HEK293 (cell line): ENCODE results near the gene MOB2.

Source experiments
- CTCF ChIA-PET: fragments of 350-600 bp; formaldehyde crosslinking; extraction: SDS; loops from one replicate; lab custom pipeline; 2021; ENCODE audit warnings: antibody characterized with exemption; lab: Yijun Ruan, JAX
- POLR2A ChIA-PET: fragments of 300-600 bp; formaldehyde crosslinking; extraction: SDS; loops from one replicate; lab custom pipeline; 2020; ENCODE audit warnings: antibody characterized with exemption, inconsistent platforms; lab: Yijun Ruan, JAX
- H3K27ac ChIP-seq: fragments of 200-500 bp; sonication (Bioruptor generic); 2 replicates; pipeline ENCODE4 v1.5.1; 2014; ENCODE audit warnings: low read depth, low read length, control low read depth, inconsistent platforms; ENCODE audit errors: extremely low read depth
- H3K36me3 ChIP-seq, 2 experiments: fragments of 200-500 bp in 1 of 2; sonication (Bioruptor generic) in 1 of 2; 1 replicate in 1 of 2; 2 replicates in 1 of 2; pipeline ENCODE4 v1.5.1; 2014 to 2017; ENCODE audit warnings: inconsistent platforms in 2 of 2, low read length in 2 of 2; ENCODE audit not compliant: control insufficient read depth in 2 of 2, insufficient read depth in 1 of 2
- H3K4me1 ChIP-seq: fragments of 200-500 bp; sonication (Bioruptor generic); 2 replicates; pipeline ENCODE4 v1.5.1; 2014; ENCODE audit warnings: mild to moderate bottlenecking, low read length, inconsistent platforms; ENCODE audit not compliant: control insufficient read depth, insufficient read depth
- H3K4me3 ChIP-seq: 2 replicates; pipeline ENCODE4 v1.5.1; 2011; ENCODE audit warnings: low read depth, mild to moderate bottlenecking, control low read depth, low read length, moderate library complexity
- H3K9me3 ChIP-seq: fragments of 200-500 bp; sonication (Bioruptor generic); 2 replicates; pipeline ENCODE4 v1.5.1; 2014; ENCODE audit warnings: low read depth, low read length, inconsistent platforms; ENCODE audit not compliant: control insufficient read depth, insufficient read depth
- GLIS1 ChIP-seq: fragments of 450-650 bp; formaldehyde crosslinking; IDR thresholded peaks from 2 replicates; pipeline ENCODE4 v1.5.1; 2016; ENCODE audit warnings: missing biosample characterization, missing genetic modification characterization
- GLIS2 ChIP-seq: fragments of 450-650 bp; formaldehyde crosslinking; IDR thresholded peaks from 2 replicates; pipeline ENCODE4 v1.5.1; 2016; ENCODE audit warnings: missing biosample characterization, missing genetic modification characterization
- OSR2 ChIP-seq: fragments of 450-650 bp; formaldehyde crosslinking; IDR thresholded peaks from 2 replicates; pipeline ENCODE4 v1.5.1; 2016; ENCODE audit warnings: missing biosample characterization, missing genetic modification characterization
- OVOL3 ChIP-seq: fragments of 450-650 bp; formaldehyde crosslinking; IDR thresholded peaks from 2 replicates; pipeline ENCODE4 v1.5.1; 2016; ENCODE audit warnings: missing biosample characterization, missing genetic modification characterization
- RBAK ChIP-seq: fragments of 450-650 bp; formaldehyde crosslinking; IDR thresholded peaks from 2 replicates; pipeline ENCODE4 v1.5.1; 2016; ENCODE audit warnings: missing biosample characterization, missing genetic modification characterization
- TCF7L2 ChIP-seq: IDR thresholded peaks from 2 replicates; pipeline ENCODE4 v1.6.1; 2011; ENCODE audit warnings: low read depth, mild to moderate bottlenecking, inconsistent platforms, low read length, moderate library complexity, borderline replicate concordance
- TRIM28 ChIP-seq: IDR thresholded peaks from 2 replicates; pipeline ENCODE4 v1.6.1; 2011; ENCODE audit warnings: low read length, control low read depth, borderline replicate concordance
- WT1 ChIP-seq: fragments of 450-650 bp; formaldehyde crosslinking; IDR thresholded peaks from 2 replicates; pipeline ENCODE4 v1.5.1; 2016; ENCODE audit warnings: missing biosample characterization, missing genetic modification characterization
- YY2 ChIP-seq: fragments of 450-650 bp; formaldehyde crosslinking; IDR thresholded peaks from 2 replicates; pipeline ENCODE4 v1.5.1; 2016; ENCODE audit warnings: missing biosample characterization, missing genetic modification characterization
- ZFHX2 ChIP-seq: fragments of 450-650 bp; formaldehyde crosslinking; conservative IDR thresholded peaks from 2 replicates; pipeline ENCODE4 v1.5.1; 2016; ENCODE audit warnings: missing biosample characterization, missing genetic modification characterization
- ZNF112 ChIP-seq: fragments of 450-650 bp; formaldehyde crosslinking; IDR thresholded peaks from 2 replicates; pipeline ENCODE4 v1.5.0; 2017; ENCODE audit warnings: missing biosample characterization, missing genetic modification characterization
- ZNF121 ChIP-seq: fragments of 450-650 bp; formaldehyde crosslinking; IDR thresholded peaks from 2 replicates; pipeline ENCODE4 v1.5.1; 2016; ENCODE audit warnings: missing biosample characterization, missing genetic modification characterization
- ZNF423 ChIP-seq: fragments of 450-650 bp; formaldehyde crosslinking; IDR thresholded peaks from 2 replicates; pipeline ENCODE4 v1.5.1; 2016; ENCODE audit warnings: missing biosample characterization, missing genetic modification characterization
- ZNF473 ChIP-seq: fragments of 450-650 bp; formaldehyde crosslinking; IDR thresholded peaks from 2 replicates; pipeline ENCODE4 v1.5.1; 2017; ENCODE audit warnings: missing biosample characterization, missing genetic modification characterization
- ZNF555 ChIP-seq: fragments of 450-650 bp; formaldehyde crosslinking; conservative IDR thresholded peaks from 2 replicates; pipeline ENCODE4 v1.5.1; 2017; ENCODE audit warnings: missing biosample characterization, mild to moderate bottlenecking, missing genetic modification characterization, inconsistent platforms
- ZNF621 ChIP-seq: fragments of 450-650 bp; formaldehyde crosslinking; IDR thresholded peaks from 2 replicates; pipeline ENCODE4 v1.5.1; 2017; ENCODE audit warnings: missing biosample characterization, missing genetic modification characterization
- ZNF747 ChIP-seq: fragments of 450-650 bp; formaldehyde crosslinking; IDR thresholded peaks from 2 replicates; pipeline ENCODE4 v1.5.1; 2016; ENCODE audit warnings: missing biosample characterization, missing genetic modification characterization
- ZNF785 ChIP-seq: fragments of 450-650 bp; formaldehyde crosslinking; IDR thresholded peaks from 2 replicates; pipeline ENCODE4 v1.5.1; 2016; ENCODE audit warnings: missing biosample characterization, missing genetic modification characterization
- TF ChIP-seq, protein P1 (sequence below): fragments of 450-650 bp; formaldehyde crosslinking; IDR thresholded peaks from 2 replicates; pipeline ENCODE4 v1.5.1; 2016; ENCODE audit warnings: missing biosample characterization, missing genetic modification characterization, low read depth
- TF ChIP-seq, protein P2 (sequence below): fragments of 450-650 bp; formaldehyde crosslinking; IDR thresholded peaks from 2 replicates; pipeline ENCODE4 v1.5.1; 2016; ENCODE audit warnings: missing biosample characterization, missing genetic modification characterization
- TF ChIP-seq, protein P3 (sequence below): fragments of 450-650 bp; formaldehyde crosslinking; IDR thresholded peaks from 2 replicates; pipeline ENCODE4 v1.5.1; 2017; ENCODE audit warnings: missing biosample characterization, missing genetic modification characterization
- TF ChIP-seq, protein P4 (sequence below): fragments of 450-650 bp; formaldehyde crosslinking; IDR thresholded peaks from 2 replicates; pipeline ENCODE4 v1.5.1; 2016; ENCODE audit warnings: missing biosample characterization, missing genetic modification characterization
- TF ChIP-seq, protein P5 (sequence below): fragments of 450-650 bp; formaldehyde crosslinking; IDR thresholded peaks from 2 replicates; pipeline ENCODE4 v1.5.1; 2016; ENCODE audit warnings: missing biosample characterization, missing genetic modification characterization, borderline replicate concordance
- TF ChIP-seq, protein P6 (sequence below): fragments of 450-650 bp; formaldehyde crosslinking; IDR thresholded peaks from 2 replicates; pipeline ENCODE4 v1.5.1; 2016; ENCODE audit warnings: missing biosample characterization, missing genetic modification characterization

The MOB2 gene

DNA sequence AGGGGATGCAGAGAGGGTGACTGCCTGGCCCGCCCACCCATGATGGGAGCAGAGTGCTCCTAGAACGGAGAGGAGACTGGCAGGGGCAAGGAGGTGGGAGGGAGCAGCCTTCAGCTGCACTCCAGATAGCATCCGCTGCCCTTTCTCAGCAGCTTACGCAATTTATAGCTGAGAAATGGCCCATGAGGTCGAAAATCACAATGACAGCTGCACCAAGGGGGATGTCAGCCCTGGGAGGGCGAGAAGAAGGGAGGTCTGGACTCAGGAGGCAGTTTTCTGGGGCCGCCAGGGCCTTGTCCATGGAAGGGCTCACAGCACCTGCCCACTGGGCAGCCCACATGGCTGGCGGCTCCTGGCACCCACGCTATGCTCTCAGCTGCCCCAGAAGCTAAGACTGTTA lies 17.6 kb upstream of the MOB2 start:
- H3K36me3 ChIP-seq, result peaks cover 0 to 4% of the 10 kb centered on the region in 2 experiments; a peak in 1 of 3 replicates
- H3K27ac ChIP-seq, result no peak overlapping the region
- no peak overlapping the region for H3K4me3 ChIP-seq
- no peaks in the 10 kb centered on the region for H3K4me1 ChIP-seq
- H3K9me3 ChIP-seq, result no peaks in the 10 kb centered on the region
- ChIA-PET POLR2A (no interaction called here), CTCF (no interaction called here)
- TF ChIP-seq ZNF423 (tag by site-specific recombination), result no peak
- TF ChIP-seq ZNF785 (tag by site-specific recombination), result no peak
- TF ChIP-seq, protein P1, sequence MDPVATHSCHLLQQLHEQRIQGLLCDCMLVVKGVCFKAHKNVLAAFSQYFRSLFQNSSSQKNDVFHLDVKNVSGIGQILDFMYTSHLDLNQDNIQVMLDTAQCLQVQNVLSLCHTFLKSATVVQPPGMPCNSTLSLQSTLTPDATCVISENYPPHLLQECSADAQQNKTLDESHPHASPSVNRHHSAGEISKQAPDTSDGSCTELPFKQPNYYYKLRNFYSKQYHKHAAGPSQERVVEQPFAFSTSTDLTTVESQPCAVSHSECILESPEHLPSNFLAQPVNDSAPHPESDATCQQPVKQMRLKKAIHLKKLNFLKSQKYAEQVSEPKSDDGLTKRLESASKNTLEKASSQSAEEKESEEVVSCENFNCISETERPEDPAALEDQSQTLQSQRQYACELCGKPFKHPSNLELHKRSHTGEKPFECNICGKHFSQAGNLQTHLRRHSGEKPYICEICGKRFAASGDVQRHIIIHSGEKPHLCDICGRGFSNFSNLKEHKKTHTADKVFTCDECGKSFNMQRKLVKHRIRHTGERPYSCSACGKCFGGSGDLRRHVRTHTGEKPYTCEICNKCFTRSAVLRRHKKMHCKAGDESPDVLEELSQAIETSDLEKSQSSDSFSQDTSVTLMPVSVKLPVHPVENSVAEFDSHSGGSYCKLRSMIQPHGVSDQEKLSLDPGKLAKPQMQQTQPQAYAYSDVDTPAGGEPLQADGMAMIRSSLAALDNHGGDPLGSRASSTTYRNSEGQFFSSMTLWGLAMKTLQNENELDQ (tag by site-specific recombination), result no peak
- TF ChIP-seq, protein P2, sequence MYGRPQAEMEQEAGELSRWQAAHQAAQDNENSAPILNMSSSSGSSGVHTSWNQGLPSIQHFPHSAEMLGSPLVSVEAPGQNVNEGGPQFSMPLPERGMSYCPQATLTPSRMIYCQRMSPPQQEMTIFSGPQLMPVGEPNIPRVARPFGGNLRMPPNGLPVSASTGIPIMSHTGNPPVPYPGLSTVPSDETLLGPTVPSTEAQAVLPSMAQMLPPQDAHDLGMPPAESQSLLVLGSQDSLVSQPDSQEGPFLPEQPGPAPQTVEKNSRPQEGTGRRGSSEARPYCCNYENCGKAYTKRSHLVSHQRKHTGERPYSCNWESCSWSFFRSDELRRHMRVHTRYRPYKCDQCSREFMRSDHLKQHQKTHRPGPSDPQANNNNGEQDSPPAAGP (tag by site-specific recombination), result no peak
- TF ChIP-seq GLIS2 (tag by site-specific recombination), result peak; percentile 30; the same call in 1 of the 2 replicates
- no peak for TF ChIP-seq WT1 (tag by site-specific recombination)
- TF ChIP-seq ZNF121 (tag by site-specific recombination), result no peak
- TF ChIP-seq ZNF555 (tag by site-specific recombination), result no peak
- TF ChIP-seq GLIS1, result peak; percentile 36
- TF ChIP-seq, protein P3, sequence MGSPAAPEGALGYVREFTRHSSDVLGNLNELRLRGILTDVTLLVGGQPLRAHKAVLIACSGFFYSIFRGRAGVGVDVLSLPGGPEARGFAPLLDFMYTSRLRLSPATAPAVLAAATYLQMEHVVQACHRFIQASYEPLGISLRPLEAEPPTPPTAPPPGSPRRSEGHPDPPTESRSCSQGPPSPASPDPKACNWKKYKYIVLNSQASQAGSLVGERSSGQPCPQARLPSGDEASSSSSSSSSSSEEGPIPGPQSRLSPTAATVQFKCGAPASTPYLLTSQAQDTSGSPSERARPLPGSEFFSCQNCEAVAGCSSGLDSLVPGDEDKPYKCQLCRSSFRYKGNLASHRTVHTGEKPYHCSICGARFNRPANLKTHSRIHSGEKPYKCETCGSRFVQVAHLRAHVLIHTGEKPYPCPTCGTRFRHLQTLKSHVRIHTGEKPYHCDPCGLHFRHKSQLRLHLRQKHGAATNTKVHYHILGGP (tag by site-specific recombination), result no peak
- no peak for TF ChIP-seq ZNF112 (tag by site-specific recombination)
- TF ChIP-seq ZNF747 (tag by site-specific recombination), result no peak
- TF ChIP-seq ZNF621, result no peak
- TF ChIP-seq, protein P4, sequence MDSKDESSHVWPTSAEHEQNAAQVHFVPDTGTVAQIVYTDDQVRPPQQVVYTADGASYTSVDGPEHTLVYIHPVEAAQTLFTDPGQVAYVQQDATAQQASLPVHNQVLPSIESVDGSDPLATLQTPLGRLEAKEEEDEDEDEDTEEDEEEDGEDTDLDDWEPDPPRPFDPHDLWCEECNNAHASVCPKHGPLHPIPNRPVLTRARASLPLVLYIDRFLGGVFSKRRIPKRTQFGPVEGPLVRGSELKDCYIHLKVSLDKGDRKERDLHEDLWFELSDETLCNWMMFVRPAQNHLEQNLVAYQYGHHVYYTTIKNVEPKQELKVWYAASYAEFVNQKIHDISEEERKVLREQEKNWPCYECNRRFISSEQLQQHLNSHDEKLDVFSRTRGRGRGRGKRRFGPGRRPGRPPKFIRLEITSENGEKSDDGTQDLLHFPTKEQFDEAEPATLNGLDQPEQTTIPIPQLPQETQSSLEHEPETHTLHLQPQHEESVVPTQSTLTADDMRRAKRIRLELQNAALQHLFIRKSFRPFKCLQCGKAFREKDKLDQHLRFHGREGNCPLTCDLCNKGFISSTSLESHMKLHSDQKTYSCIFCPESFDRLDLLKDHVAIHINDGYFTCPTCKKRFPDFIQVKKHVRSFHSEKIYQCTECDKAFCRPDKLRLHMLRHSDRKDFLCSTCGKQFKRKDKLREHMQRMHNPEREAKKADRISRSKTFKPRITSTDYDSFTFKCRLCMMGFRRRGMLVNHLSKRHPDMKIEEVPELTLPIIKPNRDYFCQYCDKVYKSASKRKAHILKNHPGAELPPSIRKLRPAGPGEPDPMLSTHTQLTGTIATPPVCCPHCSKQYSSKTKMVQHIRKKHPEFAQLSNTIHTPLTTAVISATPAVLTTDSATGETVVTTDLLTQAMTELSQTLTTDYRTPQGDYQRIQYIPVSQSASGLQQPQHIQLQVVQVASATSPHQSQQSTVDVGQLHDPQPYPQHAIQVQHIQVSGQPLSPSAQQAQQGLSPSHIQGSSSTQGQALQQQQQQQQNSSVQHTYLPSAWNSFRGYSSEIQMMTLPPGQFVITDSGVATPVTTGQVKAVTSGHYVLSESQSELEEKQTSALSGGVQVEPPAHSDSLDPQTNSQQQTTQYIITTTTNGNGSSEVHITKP (tag by site-specific recombination), result no peak
- TF ChIP-seq ZNF473 (tag by site-specific recombination), result no peak
- TF ChIP-seq, protein P5, sequence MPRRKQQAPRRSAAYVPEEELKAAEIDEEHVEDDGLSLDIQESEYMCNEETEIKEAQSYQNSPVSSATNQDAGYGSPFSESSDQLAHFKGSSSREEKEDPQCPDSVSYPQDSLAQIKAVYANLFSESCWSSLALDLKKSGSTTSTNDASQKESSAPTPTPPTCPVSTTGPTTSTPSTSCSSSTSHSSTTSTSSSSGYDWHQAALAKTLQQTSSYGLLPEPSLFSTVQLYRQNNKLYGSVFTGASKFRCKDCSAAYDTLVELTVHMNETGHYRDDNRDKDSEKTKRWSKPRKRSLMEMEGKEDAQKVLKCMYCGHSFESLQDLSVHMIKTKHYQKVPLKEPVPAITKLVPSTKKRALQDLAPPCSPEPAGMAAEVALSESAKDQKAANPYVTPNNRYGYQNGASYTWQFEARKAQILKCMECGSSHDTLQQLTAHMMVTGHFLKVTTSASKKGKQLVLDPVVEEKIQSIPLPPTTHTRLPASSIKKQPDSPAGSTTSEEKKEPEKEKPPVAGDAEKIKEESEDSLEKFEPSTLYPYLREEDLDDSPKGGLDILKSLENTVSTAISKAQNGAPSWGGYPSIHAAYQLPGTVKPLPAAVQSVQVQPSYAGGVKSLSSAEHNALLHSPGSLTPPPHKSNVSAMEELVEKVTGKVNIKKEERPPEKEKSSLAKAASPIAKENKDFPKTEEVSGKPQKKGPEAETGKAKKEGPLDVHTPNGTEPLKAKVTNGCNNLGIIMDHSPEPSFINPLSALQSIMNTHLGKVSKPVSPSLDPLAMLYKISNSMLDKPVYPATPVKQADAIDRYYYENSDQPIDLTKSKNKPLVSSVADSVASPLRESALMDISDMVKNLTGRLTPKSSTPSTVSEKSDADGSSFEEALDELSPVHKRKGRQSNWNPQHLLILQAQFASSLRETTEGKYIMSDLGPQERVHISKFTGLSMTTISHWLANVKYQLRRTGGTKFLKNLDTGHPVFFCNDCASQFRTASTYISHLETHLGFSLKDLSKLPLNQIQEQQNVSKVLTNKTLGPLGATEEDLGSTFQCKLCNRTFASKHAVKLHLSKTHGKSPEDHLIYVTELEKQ (tag by site-specific recombination), result no peak
- no peak for TF ChIP-seq RBAK
- TF ChIP-seq ZFHX2 (tag by site-specific recombination), result peak; percentile 23; the same call in 1 of the 2 replicates
- no peak for TF ChIP-seq TRIM28
- TF ChIP-seq TCF7L2, result no peak
- no peak for TF ChIP-seq OVOL3 (tag by site-specific recombination)
- no peak for TF ChIP-seq YY2 (tag by site-specific recombination)
- TF ChIP-seq, protein P6, sequence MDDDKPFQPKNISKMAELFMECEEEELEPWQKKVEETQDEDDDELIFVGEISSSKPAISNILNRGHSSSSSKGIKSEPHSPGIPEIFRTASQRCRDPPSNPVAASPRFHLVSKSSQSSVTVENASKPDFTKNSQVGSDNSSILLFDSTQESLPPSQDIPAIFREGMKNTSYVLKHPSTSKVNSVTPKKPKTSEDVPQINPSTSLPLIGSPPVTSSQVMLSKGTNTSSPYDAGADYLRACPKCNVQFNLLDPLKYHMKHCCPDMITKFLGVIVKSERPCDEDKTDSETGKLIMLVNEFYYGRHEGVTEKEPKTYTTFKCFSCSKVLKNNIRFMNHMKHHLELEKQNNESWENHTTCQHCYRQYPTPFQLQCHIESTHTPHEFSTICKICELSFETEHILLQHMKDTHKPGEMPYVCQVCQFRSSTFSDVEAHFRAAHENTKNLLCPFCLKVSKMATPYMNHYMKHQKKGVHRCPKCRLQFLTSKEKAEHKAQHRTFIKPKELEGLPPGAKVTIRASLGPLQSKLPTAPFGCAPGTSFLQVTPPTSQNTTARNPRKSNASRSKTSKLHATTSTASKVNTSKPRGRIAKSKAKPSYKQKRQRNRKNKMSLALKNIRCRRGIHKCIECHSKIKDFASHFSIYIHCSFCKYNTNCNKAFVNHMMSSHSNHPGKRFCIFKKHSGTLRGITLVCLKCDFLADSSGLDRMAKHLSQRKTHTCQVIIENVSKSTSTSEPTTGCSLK (tag by site-specific recombination), result no peak
- no peak for TF ChIP-seq OSR2 (tag by site-specific recombination)
